Endodermal cell (in vitro differentiated cells): Measurements from ENCODE around the gene RAB13. TPM values are rescaled to one million over a fixed set of nuclear protein-coding genes. Genes with fewer than 3 reads are reported as not detected.
"Not testable (repeated sequence)": the region's sequence is repeated elsewhere in the genome, so short reads cannot be mapped to it uniquely, and the experiment has no call there.

Experiments
- DNase-seq: peaks from one replicate; pipeline ENCODE4 v3.0.0-alpha.2; 2017
- H3K27ac ChIP-seq: 2 replicates; pipeline ENCODE4 v1.5.1; 2013; ENCODE audit warnings: mild to moderate bottlenecking, low read depth, low read length, moderate library complexity
- H3K27me3 ChIP-seq: 2 replicates; pipeline ENCODE4 v1.6.1; 2013; ENCODE audit warnings: mild to moderate bottlenecking, low read length, moderate library complexity; ENCODE audit not compliant: insufficient read depth, control insufficient read depth, poor library complexity, severe bottlenecking
- H3K36me3 ChIP-seq: 2 replicates; pipeline ENCODE4 v1.7.0; 2013; ENCODE audit warnings: mild to moderate bottlenecking, low read length, moderate library complexity; ENCODE audit not compliant: control insufficient read depth, insufficient read depth
- H3K4me1 ChIP-seq: one replicate; pipeline ENCODE4 v1.7.0; 2013; ENCODE audit warnings: low read length; ENCODE audit not compliant: control insufficient read depth, insufficient read depth
- H3K4me3 ChIP-seq: 2 replicates; pipeline ENCODE4 v1.5.1; 2013; ENCODE audit warnings: mild to moderate bottlenecking, low read length, moderate library complexity
- H3K9ac ChIP-seq: 2 replicates; pipeline ENCODE4 v1.6.1; 2013; ENCODE audit warnings: mild to moderate bottlenecking, low read length, moderate library complexity; ENCODE audit not compliant: poor library complexity, severe bottlenecking; ENCODE audit errors: extremely low read depth
- H3K9me3 ChIP-seq: 2 replicates; pipeline ENCODE4 v1.6.1; 2013; ENCODE audit warnings: mild to moderate bottlenecking, low read length, moderate library complexity; ENCODE audit not compliant: control insufficient read depth
- H3K27ac Mint-ChIP-seq: 2 replicates; pipeline ENCODE4 v1.8.0; 2020; ENCODE audit warnings: mixed read lengths
- H3K27me3 Mint-ChIP-seq: 2 replicates; pipeline ENCODE4 v1.8.0; 2021; ENCODE audit warnings: mild to moderate bottlenecking, mixed read lengths; ENCODE audit not compliant: insufficient read depth
- H3K36me3 Mint-ChIP-seq: 2 replicates; pipeline ENCODE4 v1.8.0; 2020; ENCODE audit warnings: low read depth, mixed read lengths
- H3K4me1 Mint-ChIP-seq: 2 replicates; pipeline ENCODE4 v1.8.0; 2020; ENCODE audit warnings: mixed read lengths
- H3K4me3 Mint-ChIP-seq: 2 replicates; pipeline ENCODE4 v1.8.0; 2020; ENCODE audit warnings: mild to moderate bottlenecking, moderate library complexity, mixed read lengths
- H3K9me3 Mint-ChIP-seq: 2 replicates; pipeline ENCODE4 v1.8.0; 2020; ENCODE audit warnings: mild to moderate bottlenecking, mixed read lengths
- WGBS, 2 experiments: methylation state at CpG; one replicate each; pipeline versions ENCODE4 v1.1.5 to v1.1.7; 2013; ENCODE audit warnings: missing lambda C conversion rate in 2 of 2, mixed read lengths in 1 of 2; ENCODE audit not compliant: insufficient coverage in 1 of 2, insufficient read length in 1 of 2; 5-methylcytosine and 5-hydroxymethylcytosine counted together
- total RNA-seq, 2 donors: library from RNA; stranded (reverse); fragmentation: NEBNext Ultra II Directional in 1 of 2; extraction: Animal tissue kit (Norgen Biotek cat#: 25700) in 1 of 2; gene quantifications; 2 replicates in 1 of 2; 3 replicates in 1 of 2; pipeline ENCODE4 v1.2.1, GENCODE V29; 2021
- TF ChIP-seq, protein P1 (sequence below): fragments of 200-600 bp; sonication (generic); conservative IDR thresholded peaks from 2 replicates; pipeline ENCODE4 v1.5.0; 2021; ENCODE audit warnings: antibody characterized with exemption, mild to moderate bottlenecking

RAB13 gene
- total RNA-seq, 2 donors from 2014 or later = 80.3 to 97.1 TPM

DNA sequence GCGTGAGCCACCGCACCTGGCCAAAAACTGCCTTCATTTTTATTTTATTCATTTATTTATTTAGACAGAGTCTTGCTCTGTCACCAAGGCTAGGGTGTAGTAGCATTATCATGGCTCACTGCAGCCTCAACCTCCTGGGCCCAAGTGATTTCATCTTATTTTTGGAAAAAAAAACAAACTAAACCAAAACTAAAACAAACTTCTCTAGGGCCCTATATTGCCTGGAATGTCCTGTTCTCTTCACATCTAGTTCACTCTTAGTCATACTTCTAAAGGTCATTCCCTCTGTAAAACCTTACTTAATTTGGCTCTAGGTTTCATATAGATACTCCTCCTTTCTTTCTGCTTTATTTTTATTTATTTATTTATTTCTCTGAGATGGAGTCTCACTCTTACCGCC is 20.0 kb upstream of the RAB13 start:
- Histone ChIP-seq H3K4me1 (no peaks in the 10 kb centered on the region), H3K9ac (no peak overlapping the region), H3K27me3 (no peaks in the 10 kb centered on the region), H3K36me3 (no peaks in the 10 kb centered on the region), H3K27ac (no peak overlapping the region), H3K9me3 (no peaks in the 10 kb centered on the region), H3K4me3 (no peak overlapping the region)
- 90 to 92% methylated on average over 2 to 3 of the region's 3 CpGs for WGBS, 2 experiments
- TF ChIP-seq, protein P1, sequence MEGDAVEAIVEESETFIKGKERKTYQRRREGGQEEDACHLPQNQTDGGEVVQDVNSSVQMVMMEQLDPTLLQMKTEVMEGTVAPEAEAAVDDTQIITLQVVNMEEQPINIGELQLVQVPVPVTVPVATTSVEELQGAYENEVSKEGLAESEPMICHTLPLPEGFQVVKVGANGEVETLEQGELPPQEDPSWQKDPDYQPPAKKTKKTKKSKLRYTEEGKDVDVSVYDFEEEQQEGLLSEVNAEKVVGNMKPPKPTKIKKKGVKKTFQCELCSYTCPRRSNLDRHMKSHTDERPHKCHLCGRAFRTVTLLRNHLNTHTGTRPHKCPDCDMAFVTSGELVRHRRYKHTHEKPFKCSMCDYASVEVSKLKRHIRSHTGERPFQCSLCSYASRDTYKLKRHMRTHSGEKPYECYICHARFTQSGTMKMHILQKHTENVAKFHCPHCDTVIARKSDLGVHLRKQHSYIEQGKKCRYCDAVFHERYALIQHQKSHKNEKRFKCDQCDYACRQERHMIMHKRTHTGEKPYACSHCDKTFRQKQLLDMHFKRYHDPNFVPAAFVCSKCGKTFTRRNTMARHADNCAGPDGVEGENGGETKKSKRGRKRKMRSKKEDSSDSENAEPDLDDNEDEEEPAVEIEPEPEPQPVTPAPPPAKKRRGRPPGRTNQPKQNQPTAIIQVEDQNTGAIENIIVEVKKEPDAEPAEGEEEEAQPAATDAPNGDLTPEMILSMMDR = no peak
- H3K4me3 Mint-ChIP-seq = no peak overlapping the region
- H3K9me3 Mint-ChIP-seq = no peaks in the 10 kb centered on the region
- no peak overlapping the region for H3K27ac Mint-ChIP-seq
- no peaks in the 10 kb centered on the region for H3K4me1 Mint-ChIP-seq
- H3K36me3 Mint-ChIP-seq = no peaks in the 10 kb centered on the region
- DNase-seq = no peak
- no peaks in the 10 kb centered on the region for H3K27me3 Mint-ChIP-seq

DNA sequence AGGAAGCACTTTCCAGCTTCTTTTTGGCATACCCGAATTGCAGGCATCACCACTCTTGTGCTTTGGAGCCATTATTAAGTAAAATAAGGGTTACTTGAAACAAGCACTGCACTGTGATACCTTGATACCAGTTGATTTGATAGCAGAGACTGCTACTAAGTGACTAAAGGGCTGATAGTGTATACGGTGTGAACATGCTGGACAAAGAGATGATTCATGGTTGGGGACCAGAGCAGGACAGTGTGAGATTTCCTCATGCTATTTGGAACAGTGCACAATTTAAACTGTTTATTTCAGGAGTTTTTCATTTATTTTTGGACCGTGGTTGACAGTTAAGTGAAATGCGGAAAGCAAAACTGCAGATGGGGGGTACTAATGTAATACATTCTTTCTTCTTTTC is 14.3 kb upstream of the RAB13 start:
- TF ChIP-seq, protein P1 = no peak
- Histone ChIP-seq H3K4me3 (no peak overlapping the region), H3K9ac (no peak overlapping the region), H3K27ac (no peak overlapping the region), H3K4me1 (no peaks in the 10 kb centered on the region), H3K9me3 (no peaks in the 10 kb centered on the region), H3K36me3 (peaks cover 3% of the 10 kb centered on the region), H3K27me3 (no peaks in the 10 kb centered on the region)
- H3K27me3 Mint-ChIP-seq = no peaks in the 10 kb centered on the region
- H3K4me3 Mint-ChIP-seq = no peak overlapping the region
- DNase-seq = no peak
- WGBS, 2 experiments = 96 to 98% methylated on average over 3 of the region's 4 CpGs
- H3K9me3 Mint-ChIP-seq = peaks cover 4% of the 10 kb centered on the region
- H3K27ac Mint-ChIP-seq = no peak overlapping the region
- peaks cover 8% of the 10 kb centered on the region for H3K36me3 Mint-ChIP-seq
- no peaks in the 10 kb centered on the region for H3K4me1 Mint-ChIP-seq

DNA sequence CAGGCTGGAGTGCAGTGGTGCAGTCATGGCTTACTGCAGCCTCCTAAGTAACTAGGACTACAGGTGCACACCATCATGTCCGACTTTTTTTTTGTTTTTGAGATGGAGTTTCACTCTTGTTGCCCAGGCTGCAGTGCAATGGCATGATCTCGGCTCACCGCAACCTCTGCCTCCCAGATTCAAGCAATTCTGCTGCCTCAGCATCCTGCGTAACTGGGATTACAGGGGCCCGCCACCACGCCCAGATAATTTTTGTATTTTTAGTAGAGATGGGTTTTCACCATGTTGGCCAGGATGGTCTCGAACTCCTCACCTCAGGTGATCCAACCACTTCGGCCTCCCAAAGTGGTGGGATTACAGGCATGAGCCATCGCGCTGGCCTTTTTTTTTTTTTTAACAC is 10.7 kb upstream of the RAB13 start:
- not testable (repeated sequence) for H3K4me1 ChIP-seq, H3K4me3 Mint-ChIP-seq, DNase-seq, H3K27ac Mint-ChIP-seq, H3K9ac ChIP-seq, H3K9me3 Mint-ChIP-seq, H3K27ac ChIP-seq, H3K4me3 ChIP-seq, H3K9me3 ChIP-seq, H3K27me3 Mint-ChIP-seq, H3K27me3 ChIP-seq, H3K4me1 Mint-ChIP-seq
- H3K36me3 ChIP-seq = peaks cover 35% of the 10 kb centered on the region
- H3K36me3 Mint-ChIP-seq = peaks cover 35% of the 10 kb centered on the region
- WGBS, 2 experiments = 94 to 95% methylated on average over 6 to 8 of the region's 10 CpGs

DNA sequence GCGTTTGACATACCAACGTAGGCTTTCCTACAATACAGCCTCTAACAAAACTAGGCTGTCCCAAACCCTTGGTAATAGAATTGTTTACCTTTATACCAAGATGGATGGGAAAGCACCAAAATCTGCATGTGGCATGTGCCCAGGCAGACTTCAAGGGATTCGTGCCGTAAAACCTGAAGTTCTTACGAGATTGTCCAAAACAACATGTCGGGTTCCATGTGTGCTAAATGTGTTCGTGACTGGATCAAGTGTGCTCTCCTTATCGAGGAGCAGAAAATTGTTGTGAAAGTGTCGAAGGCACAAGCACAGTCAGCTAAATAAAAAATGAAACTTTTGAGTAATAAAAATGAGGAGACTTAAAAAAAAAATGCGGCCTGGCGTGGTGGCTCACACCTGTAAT is 9.5 kb upstream of the RAB13 start:
- Histone ChIP-seq H3K9me3 (no peaks in the 10 kb centered on the region), H3K4me3 (no peak overlapping the region), H3K36me3 (peaks cover 45% of the 10 kb centered on the region), H3K27me3 (no peaks in the 10 kb centered on the region), H3K9ac (no peak overlapping the region), H3K27ac (no peak overlapping the region), H3K4me1 (no peaks in the 10 kb centered on the region)
- WGBS, 2 experiments = 95 to 97% methylated on average over 11 of the region's 11 CpGs
- peaks cover 45% of the 10 kb centered on the region for H3K36me3 Mint-ChIP-seq
- H3K4me1 Mint-ChIP-seq = peaks cover 10% of the 10 kb centered on the region
- no peak overlapping the region for H3K27ac Mint-ChIP-seq
- peaks cover 4% of the 10 kb centered on the region for H3K9me3 Mint-ChIP-seq
- TF ChIP-seq, protein P1 = no peak
- H3K4me3 Mint-ChIP-seq = no peak overlapping the region
- H3K27me3 Mint-ChIP-seq = no peaks in the 10 kb centered on the region
- DNase-seq = no peak
